ENCODE results near the gene EDIL3. TPM values are rescaled to one million over a fixed set of nuclear protein-coding genes. Genes with fewer than 3 reads are reported as not detected.

Gene EDIL3
- total RNA-seq, 2 experiments from 2014 or later, result not detected

- no peaks in the 10 kb centered on the region for H3K27me3 Mint-ChIP-seq
- ChIA-PET CTCF (interaction anchor here (1.0 kb wide), 1 partner anchor 10 kb away, joined by 3 read pairs; no protein-coding TSS in a partner anchor), POLR2A (no interaction called here)
- H3K27ac Mint-ChIP-seq, result no peak overlapping the region
- no peaks in the 10 kb centered on the region for H3K36me3 Mint-ChIP-seq (ENCODE audit: low read depth)
- H3K4me3 Mint-ChIP-seq, result no peak overlapping the region
- no peaks in the 10 kb centered on the region for H3K9me3 Mint-ChIP-seq
- DNase-seq, result no peak
- peaks cover 1% of the 10 kb centered on the region for H3K4me1 Mint-ChIP-seq
These were observed 98.7 kb downstream of the EDIL3 start for GRCh38 chr5:84285641-84286637.

DNA sequence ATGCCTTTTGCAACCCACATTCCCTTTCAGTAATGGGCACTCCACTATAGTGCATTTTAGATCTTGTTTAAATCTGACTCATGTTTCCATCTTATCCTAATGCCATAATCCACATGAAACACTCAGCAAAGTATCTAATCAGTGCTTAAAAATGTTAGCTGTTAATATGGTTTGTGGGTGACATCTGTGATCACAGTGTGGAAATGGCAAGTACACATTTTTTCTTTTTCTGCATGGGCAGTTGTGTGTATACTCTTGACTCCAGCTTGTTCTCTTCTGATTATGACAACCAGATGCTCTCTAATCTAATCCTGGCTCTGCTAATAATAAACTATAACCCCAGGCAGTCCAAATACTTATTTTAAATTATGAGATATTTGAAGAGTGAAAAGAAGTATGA lies 103.3 kb downstream of the EDIL3 start:
- no peaks in the 10 kb centered on the region for H3K9me3 Mint-ChIP-seq
- no peak overlapping the region for H3K4me3 Mint-ChIP-seq
- H3K27ac Mint-ChIP-seq, result no peak overlapping the region
- H3K36me3 Mint-ChIP-seq (ENCODE audit: low read depth), result no peaks in the 10 kb centered on the region
- H3K27me3 Mint-ChIP-seq, result no peaks in the 10 kb centered on the region
- no peak for DNase-seq
- POLR2A ChIA-PET, result no interaction called here
- no peaks in the 10 kb centered on the region for H3K4me1 Mint-ChIP-seq
- CTCF ChIA-PET, result no interaction called here

GRCh38 chr5:84279234-84279633 lies 105.4 kb downstream of the EDIL3 start:
- no peak overlapping the region for H3K4me3 Mint-ChIP-seq
- DNase-seq, result no peak
- no peaks in the 10 kb centered on the region for H3K36me3 Mint-ChIP-seq (ENCODE audit: low read depth)
- no peaks in the 10 kb centered on the region for H3K9me3 Mint-ChIP-seq
- CTCF ChIA-PET, result no interaction called here
- H3K4me1 Mint-ChIP-seq, result no peaks in the 10 kb centered on the region
- no peak overlapping the region for H3K27ac Mint-ChIP-seq
- no peaks in the 10 kb centered on the region for H3K27me3 Mint-ChIP-seq
- POLR2A ChIA-PET, result no interaction called here

DNA sequence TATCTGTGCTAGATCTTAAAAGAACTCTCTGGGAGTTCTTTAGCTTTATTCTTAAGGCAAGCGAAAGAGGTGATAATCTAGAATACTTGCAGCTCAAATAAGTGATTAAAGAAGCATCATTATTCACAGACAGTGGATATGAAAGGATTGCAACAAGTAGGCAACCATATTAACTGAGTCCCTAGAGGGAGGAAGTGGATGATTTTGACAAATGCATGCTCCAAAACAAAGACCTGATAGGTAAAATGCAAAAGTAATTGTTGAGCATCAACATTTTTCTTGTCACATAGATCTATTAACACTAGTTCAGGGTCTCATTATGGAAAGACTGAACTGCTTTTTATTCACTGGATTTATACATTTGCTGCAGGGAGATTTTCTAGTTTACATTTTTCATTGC lies 109.1 kb downstream of the EDIL3 start:
- DNase-seq, result no peak
- H3K36me3 Mint-ChIP-seq (ENCODE audit: low read depth), result no peaks in the 10 kb centered on the region
- H3K4me1 Mint-ChIP-seq, result no peaks in the 10 kb centered on the region
- H3K27me3 Mint-ChIP-seq, result no peaks in the 10 kb centered on the region
- no peak overlapping the region for H3K4me3 Mint-ChIP-seq
- ChIA-PET CTCF (interaction anchor here (1.2 kb wide), 1 partner anchor 11 kb away, joined by 3 read pairs; no protein-coding TSS in a partner anchor), POLR2A (no interaction called here)
- H3K9me3 Mint-ChIP-seq, result no peaks in the 10 kb centered on the region
- no peak overlapping the region for H3K27ac Mint-ChIP-seq

DNA sequence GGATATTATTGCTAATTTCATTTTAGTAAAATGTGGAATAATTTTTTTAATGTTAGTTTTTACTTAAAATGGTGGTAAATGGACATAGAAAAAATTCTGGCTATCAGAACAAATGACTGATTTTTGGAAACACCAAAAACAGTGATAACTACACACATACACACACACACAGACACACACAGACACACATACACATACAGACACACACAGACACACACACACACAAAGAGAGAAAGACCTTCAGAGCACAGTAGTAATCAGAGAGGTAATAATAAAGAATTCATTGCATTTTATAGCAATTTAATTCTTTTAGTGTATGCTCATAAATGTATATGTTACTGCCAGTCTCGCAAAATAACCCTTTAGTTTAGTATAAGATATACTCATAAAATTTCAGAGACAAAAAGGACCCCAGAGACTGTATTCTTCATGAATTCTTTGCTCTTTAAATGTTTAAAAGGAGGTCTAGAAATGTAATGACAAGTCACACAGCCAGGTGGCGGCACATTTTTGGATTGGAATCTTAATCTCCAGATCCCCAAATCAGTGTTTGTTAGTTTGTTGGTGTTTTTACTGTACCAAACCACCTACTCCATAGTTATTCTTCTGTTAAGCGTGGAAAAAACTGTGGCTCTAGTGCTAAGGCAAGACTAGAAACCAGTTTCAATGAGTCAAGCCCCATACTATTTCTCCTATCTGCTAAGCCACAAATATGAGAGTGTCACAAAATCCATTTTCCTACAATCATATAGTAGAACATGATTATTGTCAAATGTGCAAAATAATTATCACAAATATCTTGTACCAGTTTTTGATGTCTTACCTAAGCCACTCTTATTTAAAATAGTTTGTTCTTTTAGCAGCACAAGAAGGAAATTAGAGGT lies 109.9 kb downstream of the EDIL3 start:
- Mint-ChIP-seq H3K27me3 (no peaks in the 10 kb centered on the region), H3K4me3 (no peak overlapping the region), H3K36me3 (ENCODE audit: low read depth) (no peaks in the 10 kb centered on the region), H3K27ac (no peak overlapping the region), H3K9me3 (no peaks in the 10 kb centered on the region), H3K4me1 (no peaks in the 10 kb centered on the region)
- DNase-seq, result no peak
- ChIA-PET POLR2A (no interaction called here), CTCF (interaction anchor here (1.2 kb wide), 1 partner anchor 12 kb away, joined by 3 read pairs; no protein-coding TSS in a partner anchor)

- Mint-ChIP-seq H3K36me3 (ENCODE audit: low read depth) (no peaks in the 10 kb centered on the region), H3K27me3 (no peaks in the 10 kb centered on the region), H3K4me1 (no peaks in the 10 kb centered on the region), H3K27ac (no peak overlapping the region), H3K9me3 (no peaks in the 10 kb centered on the region), H3K4me3 (no peak overlapping the region)
- DNase-seq, result no peak
- ChIA-PET POLR2A (no interaction called here), CTCF (no interaction called here)
These were observed 111.2 kb downstream of the EDIL3 start for GRCh38 chr5:84273517-84273883.

DNA sequence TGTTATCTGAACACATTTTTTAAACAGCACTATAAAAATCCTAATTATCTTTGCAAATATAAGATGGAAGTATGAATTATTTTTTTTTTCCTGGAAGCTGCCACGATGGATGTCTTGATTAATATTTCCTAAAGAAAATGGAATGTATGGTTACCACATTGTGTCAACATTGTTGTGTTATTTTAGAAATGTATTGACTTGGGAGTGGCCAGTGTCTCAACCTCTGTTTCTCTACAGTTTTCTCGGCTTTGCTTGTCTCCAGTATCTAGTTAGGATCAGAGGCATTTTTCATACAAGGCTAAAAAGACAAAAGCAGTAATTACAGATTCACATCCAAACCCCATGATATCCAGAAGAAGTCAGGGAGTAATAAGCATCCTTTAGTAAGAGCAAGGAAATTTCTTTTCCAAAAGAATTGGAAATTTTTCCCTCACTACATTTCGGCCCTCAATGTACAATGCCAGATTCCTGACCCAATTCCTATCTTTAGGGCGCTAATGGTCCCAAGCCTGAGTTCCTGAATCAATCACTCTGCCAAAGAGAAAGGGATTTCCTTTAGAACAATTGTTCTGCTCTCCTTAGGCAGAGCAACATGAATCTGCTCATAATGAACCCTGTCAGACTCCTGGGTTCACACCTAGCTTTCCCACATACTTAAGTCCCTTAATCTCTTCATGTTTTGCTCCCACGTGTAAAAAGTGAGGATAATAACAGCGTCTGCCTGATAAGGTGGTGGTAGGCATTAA lies 111.7 kb downstream of the EDIL3 start:
- Mint-ChIP-seq H3K4me3 (no peak overlapping the region), H3K27ac (no peak overlapping the region), H3K4me1 (no peaks in the 10 kb centered on the region), H3K27me3 (no peaks in the 10 kb centered on the region), H3K36me3 (ENCODE audit: low read depth) (no peaks in the 10 kb centered on the region), H3K9me3 (no peaks in the 10 kb centered on the region)
- DNase-seq, result no peak
- CTCF ChIA-PET, result interaction anchor here (0.7 kb wide), 1 partner anchor 813 kb away, joined by 3 read pairs; no protein-coding TSS in a partner anchor
- POLR2A ChIA-PET, result no interaction called here

- Mint-ChIP-seq H3K9me3 (no peaks in the 10 kb centered on the region), H3K36me3 (ENCODE audit: low read depth) (no peaks in the 10 kb centered on the region), H3K4me3 (no peak overlapping the region), H3K27ac (no peak overlapping the region), H3K4me1 (no peaks in the 10 kb centered on the region), H3K27me3 (no peaks in the 10 kb centered on the region)
- ChIA-PET CTCF (no interaction called here), POLR2A (no interaction called here)
- no peak for DNase-seq
These were observed 118.7 kb downstream of the EDIL3 start for GRCh38 chr5:84265739-84266550.

DNA sequence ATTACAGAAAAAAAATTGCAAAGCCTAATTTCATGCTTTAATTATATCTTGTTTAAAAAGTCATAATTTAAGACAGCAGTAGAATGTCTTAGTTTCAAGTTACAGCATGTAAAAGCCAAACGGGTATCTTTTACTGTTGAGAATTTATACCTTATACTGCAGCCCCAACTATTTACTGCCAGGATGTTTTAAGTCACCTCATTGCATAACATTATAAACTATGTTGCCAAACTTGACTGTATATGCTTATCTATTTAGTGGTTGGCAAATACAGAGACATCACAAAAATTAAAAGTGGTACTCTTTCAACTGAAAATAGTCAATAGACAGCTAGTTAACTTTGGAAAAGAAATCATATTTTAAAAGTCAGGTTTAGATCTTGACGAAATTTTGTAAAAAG lies 119.5 kb downstream of the EDIL3 start:
- Mint-ChIP-seq H3K9me3 (no peaks in the 10 kb centered on the region), H3K4me1 (peaks cover under 1% of the 10 kb centered on the region), H3K27ac (no peak overlapping the region), H3K36me3 (ENCODE audit: low read depth) (no peaks in the 10 kb centered on the region), H3K27me3 (no peaks in the 10 kb centered on the region), H3K4me3 (no peak overlapping the region)
- ChIA-PET POLR2A (no interaction called here), CTCF (no interaction called here)
- no peak for DNase-seq

DNA sequence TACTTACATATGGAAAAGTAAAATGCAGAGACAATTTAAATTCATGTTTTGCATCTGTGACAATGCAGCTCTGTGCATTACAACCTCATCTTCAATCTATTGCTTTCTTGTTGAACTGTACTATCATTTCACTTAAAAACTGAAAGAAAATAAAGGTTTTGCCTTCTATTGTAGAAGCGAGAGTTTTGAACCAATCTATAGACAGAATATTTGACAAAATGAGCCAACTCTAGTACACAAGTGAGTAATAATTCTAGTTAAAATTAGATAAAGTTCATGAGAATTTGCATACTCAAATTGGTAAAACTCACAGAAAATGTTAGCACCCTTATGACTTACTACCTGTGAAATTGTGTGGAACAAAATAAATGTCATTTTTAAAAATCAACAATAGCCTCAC lies 123.7 kb downstream of the EDIL3 start:
- Mint-ChIP-seq H3K27ac (no peak overlapping the region), H3K27me3 (no peaks in the 10 kb centered on the region), H3K4me1 (peaks cover 2% of the 10 kb centered on the region), H3K9me3 (no peaks in the 10 kb centered on the region), H3K4me3 (no peak overlapping the region), H3K36me3 (ENCODE audit: low read depth) (no peaks in the 10 kb centered on the region)
- ChIA-PET CTCF (interaction anchor here (0.6 kb wide), 1 partner anchor 603 kb away, joined by 3 read pairs; no protein-coding TSS in a partner anchor), POLR2A (no interaction called here)
- DNase-seq, result no peak

DNA sequence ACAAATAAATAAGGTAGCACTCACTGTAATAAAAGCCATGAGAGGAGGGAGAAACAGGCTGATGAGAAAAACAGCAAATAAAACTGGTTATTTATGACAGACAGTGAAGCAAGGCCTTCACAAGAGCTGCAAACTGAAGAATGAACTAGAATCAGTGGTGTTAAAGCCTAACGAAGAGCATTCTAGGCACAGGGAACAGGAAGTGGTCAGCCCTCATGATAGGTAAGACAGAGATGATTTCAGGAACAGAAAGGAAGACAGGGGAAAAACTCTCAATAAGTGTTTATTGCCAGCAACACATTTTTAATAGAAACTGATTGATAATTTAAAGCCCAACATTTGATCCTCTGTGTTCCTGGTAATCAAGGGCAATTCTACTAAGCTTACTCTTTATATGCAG lies 124.5 kb downstream of the EDIL3 start:
- Mint-ChIP-seq H3K27ac (no peak overlapping the region), H3K36me3 (ENCODE audit: low read depth) (no peaks in the 10 kb centered on the region), H3K4me3 (no peak overlapping the region)

More for the DNA sequence above, 124.5 kb downstream of the EDIL3 start:
- DNase-seq, result no peak
- ChIA-PET CTCF (interaction anchor here (0.6 kb wide), 1 partner anchor 604 kb away, joined by 3 read pairs; no protein-coding TSS in a partner anchor), POLR2A (no interaction called here)
- Mint-ChIP-seq H3K4me1 (peaks cover 2% of the 10 kb centered on the region), H3K9me3 (no peaks in the 10 kb centered on the region), H3K27me3 (no peaks in the 10 kb centered on the region)
